Activated T-helper 17 cell treated with anti-CD3 and anti-CD28 coated beads, Interleukin-2, amount 50 U/mL, for 72 hours (primary cell): ENCODE measurements around the gene DCPS. TPM values are rescaled to one million over a fixed set of nuclear protein-coding genes. Genes with fewer than 3 reads are reported as not detected.

Experiments
- ATAC-seq: fragments of 150-1000 bp; cut with Tn5 transposase; replicated peaks from 2 replicates; pipeline ENCODE4 v1.10.0; 2021; ENCODE audit warnings: mild to moderate bottlenecking, moderate library complexity
- H3K27ac Mint-ChIP-seq: one replicate; pipeline ENCODE4 v1.8.0; 2022; ENCODE audit warnings: mixed read lengths
- H3K27me3 Mint-ChIP-seq: one replicate; pipeline ENCODE4 v1.8.0; 2022; ENCODE audit warnings: mixed read lengths
- H3K36me3 Mint-ChIP-seq: one replicate; pipeline ENCODE4 v1.8.0; 2022; ENCODE audit warnings: low read depth, mild to moderate bottlenecking, mixed read lengths
- H3K4me1 Mint-ChIP-seq: one replicate; pipeline ENCODE4 v1.8.0; 2022; ENCODE audit warnings: mixed read lengths
- H3K4me3 Mint-ChIP-seq: one replicate; pipeline ENCODE4 v1.8.0; 2022; ENCODE audit warnings: mild to moderate bottlenecking, mixed read lengths
- H3K9me3 Mint-ChIP-seq: one replicate; pipeline ENCODE4 v1.8.0; 2022; ENCODE audit warnings: mixed read lengths
- total RNA-seq, 2 donors: library from RNA; stranded (reverse); gene quantifications; one replicate each; pipeline ENCODE4 v1.2.3, GENCODE V29; 2022

Gene DCPS
- total RNA-seq, 2 donors from 2014 or later = 28.1 to 47.5 TPM

DNA sequence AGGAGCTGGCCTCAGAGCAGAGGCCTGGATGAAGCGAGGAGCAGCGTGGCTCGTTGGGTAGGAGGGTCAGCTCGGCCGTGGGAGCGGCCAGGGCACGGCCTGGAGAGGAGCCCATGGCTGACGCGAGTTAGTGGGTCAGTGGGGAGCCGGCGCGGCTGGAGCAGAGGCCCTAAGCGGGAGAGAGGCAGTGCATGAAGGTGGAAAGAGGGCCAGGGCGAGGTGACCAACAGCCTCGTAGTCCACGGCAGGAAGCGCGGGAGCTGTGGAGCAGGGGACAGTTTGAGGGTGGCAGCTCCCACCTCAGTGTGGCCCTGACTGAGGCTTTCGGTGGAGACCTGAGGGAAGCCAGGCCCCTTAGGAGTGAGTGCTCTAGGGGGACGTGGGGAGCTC, 24.1 kb downstream of the DCPS start:
- Mint-ChIP-seq H3K27me3 (no peaks in the 10 kb centered on the region), H3K9me3 (no peaks in the 10 kb centered on the region), H3K27ac (peak overlapping the region; percentile 73), H3K4me3 (no peak overlapping the region), H3K36me3 (peaks cover 43% of the 10 kb centered on the region), H3K4me1 (peaks cover 19% of the 10 kb centered on the region)
- ATAC-seq = no peak

DNA sequence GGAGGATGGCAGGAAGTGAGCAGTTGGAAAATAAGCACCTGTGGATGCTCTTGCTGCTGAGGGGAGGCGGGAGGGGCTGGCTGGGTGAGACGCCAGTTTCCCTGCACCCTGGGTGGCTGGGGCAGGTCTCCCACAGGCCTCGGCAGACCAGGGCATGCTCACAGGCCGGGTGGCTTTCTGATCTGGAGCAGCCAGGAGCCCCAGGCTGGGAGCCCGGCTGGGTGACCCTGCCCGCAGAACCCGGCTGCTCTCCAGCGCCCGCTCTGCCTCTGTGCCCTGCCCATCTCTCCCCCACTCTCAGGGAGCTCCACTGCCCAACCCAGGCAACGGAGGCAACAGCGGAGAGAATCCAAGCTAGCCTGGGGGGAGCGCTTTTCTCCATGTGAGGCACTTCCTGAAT, 24.6 kb downstream of the DCPS start:
- H3K4me3 Mint-ChIP-seq = no peak overlapping the region
- H3K27ac Mint-ChIP-seq = peak overlapping the region; percentile 73
- ATAC-seq = no peak
- no peaks in the 10 kb centered on the region for H3K9me3 Mint-ChIP-seq
- H3K27me3 Mint-ChIP-seq = no peaks in the 10 kb centered on the region
- H3K36me3 Mint-ChIP-seq = peaks cover 45% of the 10 kb centered on the region
- H3K4me1 Mint-ChIP-seq = peaks cover 19% of the 10 kb centered on the region

DNA sequence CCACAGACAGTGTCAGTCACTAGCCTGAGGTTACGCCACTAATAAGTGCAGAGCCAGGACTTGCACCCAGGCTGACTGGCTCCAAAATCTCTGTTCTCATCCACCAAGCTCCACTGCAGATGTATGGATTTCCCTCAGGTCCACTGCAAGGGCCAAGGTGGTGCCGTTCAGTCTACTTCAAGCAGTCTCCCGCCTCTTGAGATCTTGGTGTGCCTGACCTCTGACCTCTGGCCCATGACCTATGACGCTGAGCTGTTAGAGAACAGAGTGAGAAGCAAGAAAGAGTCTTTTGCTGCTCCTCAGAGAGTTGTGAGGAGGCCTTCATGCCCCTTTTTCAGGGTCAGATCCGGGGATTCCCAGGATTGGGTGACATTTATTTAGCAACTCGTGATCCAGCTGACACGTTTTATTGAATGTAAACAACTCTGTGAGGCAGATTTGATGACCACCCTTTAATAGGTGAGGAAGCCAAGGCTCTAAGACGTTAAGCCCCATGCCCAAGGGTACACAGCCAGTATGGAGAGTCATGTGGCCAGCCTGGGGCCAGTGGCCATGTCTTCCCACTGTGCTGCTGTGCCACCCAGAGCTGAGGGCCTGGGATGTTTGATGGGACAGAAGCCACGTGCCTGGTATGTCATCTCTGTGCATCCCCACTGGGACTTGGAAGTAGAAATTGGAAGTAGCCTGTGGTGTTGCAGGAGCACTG, 25.2 kb downstream of the DCPS start:
- H3K36me3 Mint-ChIP-seq = peaks cover 51% of the 10 kb centered on the region

DNA sequence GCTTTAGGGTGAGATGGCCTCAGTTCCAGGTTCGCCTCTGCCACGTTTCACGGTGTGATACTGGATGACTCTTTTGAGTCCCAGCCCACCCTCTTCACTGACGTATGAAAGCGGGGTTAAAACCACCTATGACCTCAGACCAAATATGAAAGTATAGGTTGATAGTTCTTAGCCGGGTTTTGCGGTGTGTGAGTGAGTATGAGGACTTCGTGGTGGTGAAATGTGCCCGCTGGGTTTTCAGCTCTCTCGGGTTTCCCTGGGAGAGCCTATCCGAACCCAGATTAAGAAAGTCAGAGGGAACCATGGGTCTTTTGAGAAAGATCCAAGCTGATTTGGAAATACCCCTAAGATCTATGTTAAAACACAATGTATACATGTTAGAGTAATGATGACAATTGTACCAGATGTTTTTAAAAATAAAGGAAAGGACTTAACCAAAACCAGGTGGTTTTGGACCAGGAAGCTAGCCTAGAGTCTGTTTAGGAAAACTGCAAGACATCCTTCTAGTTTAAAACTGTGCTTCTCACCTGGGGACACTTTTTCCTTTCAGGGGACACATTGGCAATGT, 25.9 kb downstream of the DCPS start:
- Mint-ChIP-seq H3K36me3 (peaks cover 47% of the 10 kb centered on the region), H3K4me3 (peak overlapping the region; percentile 23), H3K27ac (peak overlapping the region; percentile 76), H3K9me3 (no peaks in the 10 kb centered on the region), H3K27me3 (no peaks in the 10 kb centered on the region), H3K4me1 (peaks cover 19% of the 10 kb centered on the region)
- peak; percentile 73 for ATAC-seq

More for the DNA sequence above, 25.2 kb downstream of the DCPS start:
- peak overlapping the region; percentile 76 for H3K27ac Mint-ChIP-seq
- H3K4me3 Mint-ChIP-seq = peak overlapping the region; percentile 23
- H3K4me1 Mint-ChIP-seq = peaks cover 19% of the 10 kb centered on the region
- no peaks in the 10 kb centered on the region for H3K27me3 Mint-ChIP-seq
- ATAC-seq = no peak
- H3K9me3 Mint-ChIP-seq = no peaks in the 10 kb centered on the region

DNA sequence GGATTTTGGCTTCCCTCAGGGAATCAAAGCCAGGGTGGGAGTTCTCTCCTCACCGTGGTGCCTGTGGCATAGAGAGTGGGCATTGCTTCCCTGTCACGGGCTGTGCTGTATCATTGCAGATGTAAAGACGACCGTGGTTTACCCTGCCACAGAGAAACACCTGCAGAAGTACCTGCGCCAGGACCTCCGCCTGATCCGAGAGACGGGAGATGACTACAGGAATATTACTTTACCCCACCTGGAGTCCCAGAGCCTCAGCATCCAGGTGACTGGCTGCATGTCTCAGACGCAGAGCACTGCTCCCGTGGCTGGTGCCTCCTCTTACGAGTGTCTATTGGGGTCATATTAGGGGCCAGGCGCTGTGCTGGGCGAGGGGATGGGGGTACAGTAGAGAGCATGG, 27.4 kb downstream of the DCPS start:
- no peak overlapping the region for H3K27ac Mint-ChIP-seq
- peaks cover 22% of the 10 kb centered on the region for H3K4me1 Mint-ChIP-seq

DNA sequence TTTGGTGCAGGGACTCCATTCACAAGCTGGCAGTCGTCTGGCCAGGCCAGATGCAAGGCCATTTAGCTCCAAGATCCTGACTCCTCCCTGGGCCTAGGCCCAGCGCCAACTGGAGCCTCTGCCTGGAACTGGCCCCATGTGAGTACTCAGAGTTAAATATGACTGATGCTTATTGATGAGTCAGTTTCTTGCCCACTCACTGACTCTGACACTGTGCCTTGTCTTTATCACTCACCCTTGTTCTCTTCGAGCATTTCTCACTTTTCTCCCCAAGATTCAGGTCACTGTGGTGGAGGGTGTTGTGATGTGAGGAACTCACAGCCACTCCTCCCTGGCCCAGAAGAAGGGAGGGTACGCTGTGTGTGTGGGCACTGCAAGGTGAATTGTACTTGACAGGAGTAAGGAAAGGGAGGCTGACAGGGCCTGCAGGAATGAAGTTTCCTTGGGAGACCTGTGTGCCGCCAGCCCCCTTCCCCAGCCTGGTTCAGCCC, 28.4 kb downstream of the DCPS start:
- Mint-ChIP-seq H3K36me3 (peaks cover 61% of the 10 kb centered on the region), H3K27ac (peak overlapping the region; percentile 20), H3K9me3 (no peaks in the 10 kb centered on the region), H3K4me1 (peaks cover 23% of the 10 kb centered on the region), H3K4me3 (no peak overlapping the region), H3K27me3 (no peaks in the 10 kb centered on the region)
- peak; percentile 89 for ATAC-seq

More for the DNA sequence above, 27.4 kb downstream of the DCPS start:
- H3K9me3 Mint-ChIP-seq = no peaks in the 10 kb centered on the region
- ATAC-seq = no peak
- H3K4me3 Mint-ChIP-seq = no peak overlapping the region
- H3K27me3 Mint-ChIP-seq = no peaks in the 10 kb centered on the region
- peaks cover 60% of the 10 kb centered on the region for H3K36me3 Mint-ChIP-seq

DNA sequence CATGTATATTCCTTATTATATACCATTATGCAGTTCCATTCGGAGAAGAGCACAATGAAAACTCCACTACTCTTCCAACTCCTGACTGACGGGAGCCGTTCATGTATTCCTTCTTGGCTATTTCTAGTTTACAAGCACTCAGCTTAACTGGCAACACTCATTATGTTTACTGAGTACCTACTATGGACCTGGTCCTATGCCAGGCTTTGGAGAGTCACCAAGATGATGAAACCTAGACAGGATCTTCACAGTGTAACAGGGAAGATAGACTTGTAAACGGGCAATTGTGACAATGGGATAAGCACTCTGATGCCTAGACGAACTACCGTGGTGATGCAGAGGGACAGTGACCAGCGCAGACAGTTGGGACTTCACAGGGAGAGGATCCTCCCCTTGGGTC, 29.3 kb downstream of the DCPS start:
- H3K4me3 Mint-ChIP-seq = no peak overlapping the region
- peak overlapping the region; percentile 20 for H3K27ac Mint-ChIP-seq
- H3K36me3 Mint-ChIP-seq = peaks cover 53% of the 10 kb centered on the region
- H3K27me3 Mint-ChIP-seq = no peaks in the 10 kb centered on the region
- ATAC-seq = no peak
- H3K9me3 Mint-ChIP-seq = no peaks in the 10 kb centered on the region
- H3K4me1 Mint-ChIP-seq = peaks cover 18% of the 10 kb centered on the region

DNA sequence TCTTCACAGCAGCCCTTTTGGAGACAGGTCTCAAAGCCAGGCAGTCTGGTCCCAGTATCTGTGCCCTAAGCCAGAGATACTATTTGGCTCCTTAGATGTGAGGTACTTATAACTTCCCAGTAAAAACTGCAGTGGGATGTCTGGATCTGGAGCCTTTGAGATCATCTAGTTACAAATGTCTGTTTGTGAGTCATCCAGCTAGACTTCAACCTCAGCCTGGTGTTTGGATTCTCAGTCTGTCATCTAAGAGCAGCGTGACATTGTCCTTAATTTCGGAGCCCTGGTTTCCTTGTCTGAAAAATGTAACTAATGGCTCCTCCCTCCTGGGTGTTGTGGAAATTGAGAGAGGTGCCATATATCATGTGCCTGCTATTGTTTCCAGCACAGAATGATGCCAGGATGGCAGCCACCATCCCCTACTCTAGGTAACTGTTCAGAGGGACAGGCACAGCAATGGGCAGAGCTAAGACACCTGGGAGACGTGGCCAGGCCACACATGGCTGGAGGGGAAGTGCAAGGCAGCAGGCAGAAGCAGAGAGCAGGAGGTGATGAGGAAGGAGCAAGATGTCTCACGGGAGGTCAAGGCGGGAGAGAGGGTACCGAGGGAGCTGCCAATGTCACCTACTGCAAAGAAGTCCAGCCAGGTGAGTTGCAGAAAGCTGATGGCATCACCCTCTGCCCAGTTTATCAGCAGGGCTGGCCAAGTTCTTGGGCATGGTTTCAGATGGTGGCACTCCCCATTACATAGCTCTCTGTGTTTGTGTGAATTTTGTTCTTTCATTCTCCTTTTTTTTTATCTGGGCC, 31.0 kb downstream of the DCPS start:
- Mint-ChIP-seq H3K4me3 (no peak overlapping the region), H3K4me1 (peaks cover 10% of the 10 kb centered on the region), H3K27ac (peak overlapping the region; percentile 64), H3K36me3 (peaks cover 66% of the 10 kb centered on the region), H3K27me3 (no peaks in the 10 kb centered on the region), H3K9me3 (no peaks in the 10 kb centered on the region)
- ATAC-seq = no peak

DNA sequence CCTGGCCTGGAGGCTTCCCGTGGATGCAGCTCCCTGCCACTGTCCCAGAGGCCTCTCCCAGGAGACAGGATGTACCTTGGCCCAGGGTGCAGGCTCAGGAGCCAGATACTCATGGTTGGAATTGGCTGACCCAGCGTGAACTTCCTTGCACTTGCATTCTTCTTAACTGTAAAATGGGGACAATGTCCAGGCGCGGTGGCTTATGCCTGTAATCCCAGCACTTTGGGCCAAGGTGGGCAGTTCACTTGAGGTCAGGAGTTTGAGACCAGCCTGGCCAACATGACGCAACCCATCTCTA, 31.6 kb downstream of the DCPS start:
- H3K4me1 Mint-ChIP-seq = peaks cover 10% of the 10 kb centered on the region
- no peak overlapping the region for H3K4me3 Mint-ChIP-seq
- no peaks in the 10 kb centered on the region for H3K9me3 Mint-ChIP-seq
- no peak for ATAC-seq
- H3K27me3 Mint-ChIP-seq = no peaks in the 10 kb centered on the region
- H3K27ac Mint-ChIP-seq = no peak overlapping the region
- peaks cover 71% of the 10 kb centered on the region for H3K36me3 Mint-ChIP-seq

DNA sequence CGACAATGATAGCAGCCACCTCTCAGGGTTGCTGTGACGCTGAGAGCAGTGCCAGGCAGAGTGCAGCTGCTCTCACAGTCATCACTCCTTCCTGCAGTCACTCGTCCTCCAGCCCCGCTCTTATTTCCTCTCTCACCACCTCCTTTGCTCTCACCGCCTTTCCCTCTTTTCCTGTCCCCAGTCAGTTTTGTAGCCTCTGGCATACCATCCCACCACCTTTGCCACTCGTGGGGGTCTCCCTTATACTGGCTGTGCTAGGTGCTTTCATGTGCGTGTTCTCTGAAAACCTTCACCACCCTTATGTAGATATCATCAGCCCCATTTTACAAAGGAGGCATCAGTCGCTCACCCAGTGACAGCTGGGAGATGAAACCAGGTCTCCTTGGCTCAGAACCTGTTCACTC, 32.3 kb downstream of the DCPS start:
- Mint-ChIP-seq H3K27ac (peak overlapping the region; percentile 58), H3K36me3 (peaks cover 76% of the 10 kb centered on the region), H3K4me3 (no peak overlapping the region), H3K27me3 (no peaks in the 10 kb centered on the region), H3K9me3 (no peaks in the 10 kb centered on the region), H3K4me1 (peaks cover 10% of the 10 kb centered on the region)
- no peak for ATAC-seq

DNA sequence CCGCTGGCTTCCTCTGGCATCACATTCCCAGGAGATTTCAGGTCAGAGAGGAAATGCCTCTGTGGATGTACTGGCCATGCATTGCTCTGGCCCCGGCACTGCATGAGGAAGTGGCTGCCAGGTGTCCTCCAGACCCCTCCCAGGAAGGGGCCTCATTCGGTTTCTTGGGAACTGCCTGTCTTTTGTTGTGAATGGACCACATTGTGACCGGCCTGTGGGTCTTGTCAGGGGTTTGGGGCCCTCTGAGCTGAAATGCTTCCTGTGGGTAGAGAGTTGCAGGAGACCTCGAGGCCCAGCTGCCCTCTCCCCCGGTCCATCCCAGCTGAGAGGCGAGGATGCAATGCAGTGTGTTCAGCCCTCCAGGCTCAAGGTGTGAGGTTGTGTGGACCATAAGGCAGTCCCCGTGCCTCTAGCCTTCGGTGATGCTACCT, 32.8 kb downstream of the DCPS start:
- ATAC-seq = no peak
- Mint-ChIP-seq H3K9me3 (no peaks in the 10 kb centered on the region), H3K36me3 (peaks cover 78% of the 10 kb centered on the region), H3K27ac (peak overlapping the region; percentile 58), H3K27me3 (no peaks in the 10 kb centered on the region), H3K4me1 (peaks cover 10% of the 10 kb centered on the region), H3K4me3 (no peak overlapping the region)

DNA sequence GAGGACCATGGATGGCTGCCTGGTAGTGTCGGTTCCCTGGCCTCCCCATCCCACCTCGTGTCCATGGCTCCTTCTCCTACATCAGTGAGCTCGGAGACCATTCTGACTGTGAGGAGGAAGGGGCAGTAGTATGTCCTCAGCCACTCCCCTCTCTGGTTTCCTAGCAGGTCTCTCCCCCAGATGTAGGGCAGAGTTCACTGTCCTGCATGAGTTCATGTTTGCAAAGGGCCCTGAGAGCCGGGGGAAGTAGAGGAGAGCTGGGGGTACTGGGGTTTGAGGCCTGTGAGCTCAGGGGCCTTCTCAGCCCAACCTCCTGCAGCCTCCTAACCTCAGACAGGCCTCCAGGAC, 33.2 kb downstream of the DCPS start:
- no peaks in the 10 kb centered on the region for H3K9me3 Mint-ChIP-seq
- no peak overlapping the region for H3K4me3 Mint-ChIP-seq
- no peak for ATAC-seq
- H3K27me3 Mint-ChIP-seq = no peaks in the 10 kb centered on the region
- H3K27ac Mint-ChIP-seq = no peak overlapping the region
- peaks cover 10% of the 10 kb centered on the region for H3K4me1 Mint-ChIP-seq
- H3K36me3 Mint-ChIP-seq = peaks cover 81% of the 10 kb centered on the region

DNA sequence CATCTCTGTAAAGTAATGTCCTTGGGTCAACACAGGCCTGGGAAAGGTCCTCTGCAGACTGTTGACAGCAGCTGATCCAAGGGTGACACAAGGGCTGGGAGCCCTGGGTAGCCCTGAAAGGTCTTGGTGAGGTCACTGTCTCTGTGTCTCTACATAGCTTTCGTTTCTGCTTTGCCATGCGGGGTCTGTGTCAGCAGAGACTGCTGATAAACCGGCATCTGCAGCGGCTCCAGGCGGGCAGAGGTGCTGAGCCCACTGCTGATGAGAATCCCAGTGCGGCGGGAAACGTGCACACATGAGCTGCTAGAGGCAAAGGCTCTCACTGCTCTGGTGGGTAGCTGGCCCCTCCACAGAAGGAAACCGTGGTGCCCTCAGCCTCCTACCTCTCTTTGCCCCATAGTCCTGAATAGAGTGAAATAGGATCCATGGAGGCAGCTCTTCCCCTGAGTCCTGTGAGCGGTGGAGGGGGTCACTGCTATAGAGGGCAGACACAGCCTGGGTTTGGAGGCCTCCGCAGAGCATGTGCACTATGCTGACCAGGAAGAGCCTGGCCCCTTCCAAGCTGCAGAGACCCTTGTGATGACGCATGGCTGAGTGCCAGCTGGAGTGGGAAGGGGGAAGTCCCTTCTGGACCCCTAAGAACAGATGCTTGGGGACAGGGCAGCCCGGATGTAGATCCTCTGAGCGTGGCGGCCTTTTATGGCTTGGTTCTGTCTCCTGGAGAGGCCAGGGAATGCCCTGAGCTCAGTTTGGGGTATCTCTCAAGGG, 33.8 kb downstream of the DCPS start:
- Mint-ChIP-seq H3K27me3 (no peaks in the 10 kb centered on the region), H3K36me3 (peaks cover 81% of the 10 kb centered on the region), H3K4me1 (peaks cover 9% of the 10 kb centered on the region), H3K4me3 (no peak overlapping the region), H3K9me3 (no peaks in the 10 kb centered on the region), H3K27ac (peak overlapping the region; percentile 54)
- ATAC-seq = no peak

DNA sequence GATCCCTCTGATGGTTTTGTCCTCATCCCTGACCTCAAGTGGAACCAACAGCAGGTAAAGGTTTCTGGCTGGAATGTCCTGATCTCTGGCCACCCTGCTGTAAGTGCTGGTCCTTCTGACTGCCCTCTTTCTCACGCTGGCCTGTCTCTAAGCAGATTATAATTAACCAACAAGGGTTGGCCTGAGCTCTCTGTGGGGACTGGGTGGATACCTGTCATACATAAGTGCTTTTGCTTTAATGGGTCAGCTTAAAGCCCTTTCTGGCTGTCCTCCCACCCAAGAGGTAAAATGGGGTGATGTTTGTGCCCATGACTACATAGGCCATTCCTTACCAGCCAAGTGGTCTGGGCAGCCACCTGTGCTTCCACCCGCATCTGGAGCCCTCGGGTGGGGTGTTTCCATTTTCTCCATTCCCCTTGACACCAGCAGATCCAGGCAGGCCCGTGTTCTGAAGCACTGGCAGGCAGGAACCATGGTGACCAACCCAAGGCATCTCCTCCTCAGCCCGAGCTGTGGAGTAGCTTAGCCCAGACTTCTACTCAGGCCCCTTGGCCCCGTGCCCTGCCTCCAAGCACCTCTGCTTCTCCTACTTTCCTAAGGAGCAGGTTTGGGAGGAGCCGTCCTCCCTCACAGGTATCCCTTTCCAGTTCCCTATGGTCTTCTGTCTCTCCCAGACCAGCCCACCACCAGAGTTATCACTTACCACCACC, 34.6 kb downstream of the DCPS start:
- ATAC-seq = no peak
- Mint-ChIP-seq H3K36me3 (peaks cover 78% of the 10 kb centered on the region), H3K27ac (peak overlapping the region; percentile 54), H3K4me3 (no peak overlapping the region), H3K9me3 (no peaks in the 10 kb centered on the region), H3K4me1 (peaks cover 9% of the 10 kb centered on the region), H3K27me3 (no peaks in the 10 kb centered on the region)
